Measurements from ENCODE around the gene TRMT112. TPM values are rescaled to one million over a fixed set of nuclear protein-coding genes. Genes with fewer than 3 reads are reported as not detected.
A peak's percentile ranks its signal among the peaks of the same experiment; 100 is the strongest.

TRMT112 gene
- total and polyA plus RNA-seq, 2 donors from 2014 or later = 172 to 291 TPM

- no peak overlapping the region for H3K27ac ChIP-seq (ENCODE audit: low read depth in 2 of 2, low read length in 2 of 2)
- H3K27me3 ChIP-seq (ENCODE audit: control insufficient read depth, insufficient read depth, low read length) = peaks cover 14% of the 10 kb centered on the region
- H3K4me3 ChIP-seq (ENCODE audit: low read length in 3 of 3) = no peak overlapping the region
- H3K4me1 ChIP-seq (ENCODE audit: control insufficient read depth in 2 of 3, insufficient read depth in 2 of 3, low read depth in 1 of 3, low read length in 3 of 3) = peaks cover 0 to 12% (median 0%) of the 10 kb centered on the region in 3 donors
- intact Hi-C loops (cut with DNase I) = no loop called here
- no peaks in the 10 kb centered on the region for H3K9me3 ChIP-seq (ENCODE audit: control insufficient read depth in 2 of 3, insufficient read depth in 1 of 3, low read length in 3 of 3)
- no peak for TF ChIP-seq CTCF (IDR thresholded peaks at IDR 0.05; ENCODE audit: borderline replicate concordance, extremely low read depth, insufficient read depth)
- H3K9ac ChIP-seq (ENCODE audit: low read length in 3 of 3) = no peak overlapping the region
- DNase-seq = peak in 1 of 5 donors; percentile 50
- no peaks in the 10 kb centered on the region for H3K36me3 ChIP-seq (ENCODE audit: control insufficient read depth in 2 of 3, insufficient read depth in 3 of 3, low read length in 3 of 3)
- FAIRE-seq = no peak
These were observed 28.3 kb downstream of the TRMT112 start for GRCh38 chr11:64289002-64289564.

- H3K36me3 ChIP-seq (ENCODE audit: control insufficient read depth in 2 of 3, insufficient read depth in 3 of 3, low read length in 3 of 3) = no peaks in the 10 kb centered on the region
- H3K4me3 ChIP-seq (ENCODE audit: low read length in 3 of 3) = no peak overlapping the region
- H3K27me3 ChIP-seq (ENCODE audit: control insufficient read depth, insufficient read depth, low read length) = peaks cover 14% of the 10 kb centered on the region
- FAIRE-seq = no peak
- H3K9ac ChIP-seq (ENCODE audit: low read length in 3 of 3) = no peak overlapping the region
- DNase-seq = no peak
- TF ChIP-seq CTCF (IDR thresholded peaks at IDR 0.05; ENCODE audit: borderline replicate concordance, extremely low read depth, insufficient read depth) = no peak
- peaks cover 0 to 16% (median 2%) of the 10 kb centered on the region in 3 donors for H3K4me1 ChIP-seq (ENCODE audit: control insufficient read depth in 2 of 3, insufficient read depth in 2 of 3, low read depth in 1 of 3, low read length in 3 of 3)
- H3K9me3 ChIP-seq (ENCODE audit: control insufficient read depth in 2 of 3, insufficient read depth in 1 of 3, low read length in 3 of 3) = no peaks in the 10 kb centered on the region
- intact Hi-C loops (cut with DNase I) = no loop called here
- H3K27ac ChIP-seq (ENCODE audit: low read depth in 2 of 2, low read length in 2 of 2) = no peak overlapping the region
These were observed 29.0 kb downstream of the TRMT112 start for GRCh38 chr11:64288353-64288750.

GRCh38 chr11:64287676-64288352 lies 29.5 kb downstream of the TRMT112 start:
- intact Hi-C loops (cut with DNase I) = no loop called here
- Histone ChIP-seq H3K27me3 (ENCODE audit: control insufficient read depth, insufficient read depth, low read length) (peaks cover 10% of the 10 kb centered on the region), H3K27ac (ENCODE audit: low read depth in 2 of 2, low read length in 2 of 2) (no peak overlapping the region), H3K9ac (ENCODE audit: low read length in 3 of 3) (no peak overlapping the region), H3K9me3 (ENCODE audit: control insufficient read depth in 2 of 3, insufficient read depth in 1 of 3, low read length in 3 of 3) (no peaks in the 10 kb centered on the region), H3K4me3 (ENCODE audit: low read length in 3 of 3) (no peak overlapping the region), H3K4me1 (ENCODE audit: control insufficient read depth in 2 of 3, insufficient read depth in 2 of 3, low read depth in 1 of 3, low read length in 3 of 3) (peaks cover 0 to 20% (median 4%) of the 10 kb centered on the region in 3 donors), H3K36me3 (ENCODE audit: control insufficient read depth in 2 of 3, insufficient read depth in 3 of 3, low read length in 3 of 3) (no peaks in the 10 kb centered on the region)
- no peak for TF ChIP-seq CTCF (IDR thresholded peaks at IDR 0.05; ENCODE audit: borderline replicate concordance, extremely low read depth, insufficient read depth)
- no peak for DNase-seq
- no peak for FAIRE-seq

Measured in kidney (tissue), 14 donors.